ENCODE measurements around the gene CYTH1. TPM values are rescaled to one million over a fixed set of nuclear protein-coding genes. Genes with fewer than 3 reads are reported as not detected.
A peak's percentile ranks its signal among the peaks of the same experiment; 100 is the strongest.

The CYTH1 gene
- total RNA-seq, 2 donors from 2014 or later = 23.1 to 27.4 TPM

DNA sequence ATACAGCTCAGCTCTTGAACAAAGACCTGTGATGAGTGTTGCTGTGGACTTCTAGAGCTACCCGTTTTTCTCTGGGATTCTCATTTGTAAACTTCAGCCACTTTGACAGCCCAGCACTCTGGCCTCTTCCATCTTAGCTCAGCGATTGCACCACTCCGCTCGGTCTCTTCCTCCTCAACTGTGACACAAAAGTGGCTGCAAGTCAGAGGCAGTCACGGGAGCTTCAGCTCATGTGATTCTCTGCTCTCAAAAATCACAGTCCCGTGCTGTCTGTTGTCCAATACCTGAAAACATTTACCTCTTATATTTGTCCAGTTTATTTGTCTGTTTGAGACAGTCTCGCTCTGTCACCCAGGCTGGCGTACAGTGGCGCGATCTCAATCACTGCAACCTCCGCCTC, 129.2 kb downstream of the CYTH1 start:
- H3K9ac ChIP-seq (ENCODE audit: extremely low read depth, low read length, poor library complexity, severe bottlenecking) = no peak overlapping the region
- Mint-ChIP-seq H3K9me3 (peaks cover 2% of the 10 kb centered on the region), H3K27me3 (ENCODE audit: insufficient read depth) (peaks cover 35% of the 10 kb centered on the region), H3K4me3 (no peak overlapping the region), H3K4me1 (no peaks in the 10 kb centered on the region), H3K27ac (no peak overlapping the region), H3K36me3 (ENCODE audit: low read depth) (no peaks in the 10 kb centered on the region)
- DNase-seq = peak; percentile 43
- no peaks in the 10 kb centered on the region for H3K36me3 ChIP-seq (ENCODE audit: control insufficient read depth, insufficient read depth, low read length)
- 75 to 97% methylated on average over 6 to 11 of the region's 11 CpGs for WGBS, 2 experiments (ENCODE audit: insufficient coverage in 1 of 2, insufficient read length in 1 of 2)
- no peak overlapping the region for H3K4me3 ChIP-seq (ENCODE audit: low read length)
- TF ChIP-seq, protein P1, sequence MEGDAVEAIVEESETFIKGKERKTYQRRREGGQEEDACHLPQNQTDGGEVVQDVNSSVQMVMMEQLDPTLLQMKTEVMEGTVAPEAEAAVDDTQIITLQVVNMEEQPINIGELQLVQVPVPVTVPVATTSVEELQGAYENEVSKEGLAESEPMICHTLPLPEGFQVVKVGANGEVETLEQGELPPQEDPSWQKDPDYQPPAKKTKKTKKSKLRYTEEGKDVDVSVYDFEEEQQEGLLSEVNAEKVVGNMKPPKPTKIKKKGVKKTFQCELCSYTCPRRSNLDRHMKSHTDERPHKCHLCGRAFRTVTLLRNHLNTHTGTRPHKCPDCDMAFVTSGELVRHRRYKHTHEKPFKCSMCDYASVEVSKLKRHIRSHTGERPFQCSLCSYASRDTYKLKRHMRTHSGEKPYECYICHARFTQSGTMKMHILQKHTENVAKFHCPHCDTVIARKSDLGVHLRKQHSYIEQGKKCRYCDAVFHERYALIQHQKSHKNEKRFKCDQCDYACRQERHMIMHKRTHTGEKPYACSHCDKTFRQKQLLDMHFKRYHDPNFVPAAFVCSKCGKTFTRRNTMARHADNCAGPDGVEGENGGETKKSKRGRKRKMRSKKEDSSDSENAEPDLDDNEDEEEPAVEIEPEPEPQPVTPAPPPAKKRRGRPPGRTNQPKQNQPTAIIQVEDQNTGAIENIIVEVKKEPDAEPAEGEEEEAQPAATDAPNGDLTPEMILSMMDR (conservative IDR thresholded peaks at IDR 0.05) = no peak
- peaks cover 56% of the 10 kb centered on the region for H3K27me3 ChIP-seq (ENCODE audit: control insufficient read depth, insufficient read depth, low read length, poor library complexity, severe bottlenecking)
- no peaks in the 10 kb centered on the region for H3K9me3 ChIP-seq (ENCODE audit: control insufficient read depth, low read length)
- H3K27ac ChIP-seq (ENCODE audit: low read depth, low read length) = no peak overlapping the region
- peaks cover 3% of the 10 kb centered on the region for H3K4me1 ChIP-seq (ENCODE audit: control insufficient read depth, insufficient read depth, low read length)

DNA sequence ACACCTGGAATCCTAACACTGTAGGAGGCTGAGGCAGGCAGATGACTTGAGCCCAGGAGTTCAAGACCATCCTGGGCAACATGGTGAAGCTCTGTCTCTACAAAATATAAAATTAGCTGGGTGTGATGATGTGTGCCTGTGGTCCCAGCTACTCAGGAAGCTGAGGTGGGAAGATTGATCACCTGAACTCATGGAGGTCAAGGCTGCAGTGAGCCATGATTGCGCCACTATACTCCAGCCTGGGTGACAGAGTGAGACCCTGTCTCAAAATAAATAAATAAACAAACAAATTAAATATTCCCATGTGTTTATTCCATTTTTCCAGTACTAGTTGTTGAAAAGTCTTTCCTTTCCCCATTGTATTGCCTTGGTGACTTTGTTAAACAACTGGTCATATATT, 130.0 kb downstream of the CYTH1 start:
- H3K4me1 ChIP-seq (ENCODE audit: control insufficient read depth, insufficient read depth, low read length) = peaks cover 3% of the 10 kb centered on the region
- peaks cover 35% of the 10 kb centered on the region for H3K27me3 Mint-ChIP-seq (ENCODE audit: insufficient read depth)
- WGBS, 2 experiments (ENCODE audit: insufficient coverage in 1 of 2, insufficient read length in 1 of 2) = 100% methylated on average over 1 of the region's 1 CpG; no CpG with 5 or more reads in 1 of the 2 experiments
- no peak for DNase-seq
- H3K9me3 Mint-ChIP-seq = peaks cover 2% of the 10 kb centered on the region
- H3K27ac Mint-ChIP-seq = no peak overlapping the region
- no peak overlapping the region for H3K4me3 Mint-ChIP-seq
- H3K27me3 ChIP-seq (ENCODE audit: control insufficient read depth, insufficient read depth, low read length, poor library complexity, severe bottlenecking) = peaks cover 49% of the 10 kb centered on the region
- no peaks in the 10 kb centered on the region for H3K4me1 Mint-ChIP-seq
- H3K36me3 ChIP-seq (ENCODE audit: control insufficient read depth, insufficient read depth, low read length) = no peaks in the 10 kb centered on the region
- no peak overlapping the region for H3K9ac ChIP-seq (ENCODE audit: extremely low read depth, low read length, poor library complexity, severe bottlenecking)
- TF ChIP-seq, protein P1 (conservative IDR thresholded peaks at IDR 0.05) = no peak
- no peaks in the 10 kb centered on the region for H3K9me3 ChIP-seq (ENCODE audit: control insufficient read depth, low read length)
- H3K27ac ChIP-seq (ENCODE audit: low read depth, low read length) = no peak overlapping the region
- no peaks in the 10 kb centered on the region for H3K36me3 Mint-ChIP-seq (ENCODE audit: low read depth)
- H3K4me3 ChIP-seq (ENCODE audit: low read length) = no peak overlapping the region

DNA sequence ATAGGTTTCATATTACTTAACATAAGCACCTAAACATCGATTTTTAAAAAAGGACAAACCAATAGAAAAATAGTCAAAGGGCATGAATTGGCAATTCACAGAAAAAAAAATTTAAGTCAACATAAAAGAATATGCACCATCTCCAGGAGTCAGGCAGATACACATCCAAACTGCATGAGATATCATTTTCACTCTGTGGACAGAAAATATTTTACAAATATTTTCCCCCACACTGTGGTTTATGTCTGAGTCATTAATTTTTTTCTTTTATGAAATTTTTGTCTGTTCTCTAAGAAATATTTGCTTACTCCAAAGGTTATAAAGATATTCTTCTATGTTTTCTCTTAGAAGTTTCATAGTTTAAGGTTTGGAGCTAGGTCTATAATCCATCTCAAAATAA, 130.5 kb downstream of the CYTH1 start:
- TF ChIP-seq, protein P1 (conservative IDR thresholded peaks at IDR 0.05) = no peak
- no peak overlapping the region for H3K4me3 Mint-ChIP-seq
- Histone ChIP-seq H3K4me3 (ENCODE audit: low read length) (no peak overlapping the region), H3K9me3 (ENCODE audit: control insufficient read depth, low read length) (no peaks in the 10 kb centered on the region), H3K4me1 (ENCODE audit: control insufficient read depth, insufficient read depth, low read length) (peaks cover 3% of the 10 kb centered on the region), H3K36me3 (ENCODE audit: control insufficient read depth, insufficient read depth, low read length) (no peaks in the 10 kb centered on the region), H3K9ac (ENCODE audit: extremely low read depth, low read length, poor library complexity, severe bottlenecking) (no peak overlapping the region), H3K27me3 (ENCODE audit: control insufficient read depth, insufficient read depth, low read length, poor library complexity, severe bottlenecking) (peaks cover 49% of the 10 kb centered on the region), H3K27ac (ENCODE audit: low read depth, low read length) (no peak overlapping the region)
- WGBS, 2 experiments (ENCODE audit: insufficient coverage in 1 of 2, insufficient read length in 1 of 2) = 91% methylated on average over 1 of the region's 1 CpG; no CpG with 5 or more reads in 1 of the 2 experiments
- no peak overlapping the region for H3K27ac Mint-ChIP-seq
- H3K27me3 Mint-ChIP-seq (ENCODE audit: insufficient read depth) = peaks cover 33% of the 10 kb centered on the region
- no peak for DNase-seq
- H3K9me3 Mint-ChIP-seq = peaks cover 2% of the 10 kb centered on the region
- no peaks in the 10 kb centered on the region for H3K4me1 Mint-ChIP-seq
- H3K36me3 Mint-ChIP-seq (ENCODE audit: low read depth) = no peaks in the 10 kb centered on the region

Measured in endodermal cell (in vitro differentiated cells).